Measurements from ENCODE around the gene ZNF217.
"Not testable (repeated sequence)": the region's sequence is repeated elsewhere in the genome, so short reads cannot be mapped to it uniquely, and the experiment has no call there.

The ZNF217 gene

DNA sequence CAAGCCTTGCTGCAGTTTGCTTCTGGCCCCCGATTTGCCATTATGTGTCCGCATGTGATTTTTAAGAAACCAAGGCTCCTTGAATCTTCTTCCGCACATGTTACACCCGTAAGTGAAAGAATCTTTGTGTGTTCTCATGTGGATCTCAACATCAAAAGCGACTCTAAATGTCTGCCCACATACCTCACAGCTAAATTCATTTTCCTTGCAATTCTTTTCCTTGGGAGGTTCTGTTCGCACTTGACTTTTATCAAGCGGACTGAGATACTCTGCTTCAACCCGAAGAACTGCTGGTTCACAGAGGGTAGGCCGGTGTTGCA is 11.4 kb downstream of the ZNF217 start:
- FAIRE-seq, result no peak

DNA sequence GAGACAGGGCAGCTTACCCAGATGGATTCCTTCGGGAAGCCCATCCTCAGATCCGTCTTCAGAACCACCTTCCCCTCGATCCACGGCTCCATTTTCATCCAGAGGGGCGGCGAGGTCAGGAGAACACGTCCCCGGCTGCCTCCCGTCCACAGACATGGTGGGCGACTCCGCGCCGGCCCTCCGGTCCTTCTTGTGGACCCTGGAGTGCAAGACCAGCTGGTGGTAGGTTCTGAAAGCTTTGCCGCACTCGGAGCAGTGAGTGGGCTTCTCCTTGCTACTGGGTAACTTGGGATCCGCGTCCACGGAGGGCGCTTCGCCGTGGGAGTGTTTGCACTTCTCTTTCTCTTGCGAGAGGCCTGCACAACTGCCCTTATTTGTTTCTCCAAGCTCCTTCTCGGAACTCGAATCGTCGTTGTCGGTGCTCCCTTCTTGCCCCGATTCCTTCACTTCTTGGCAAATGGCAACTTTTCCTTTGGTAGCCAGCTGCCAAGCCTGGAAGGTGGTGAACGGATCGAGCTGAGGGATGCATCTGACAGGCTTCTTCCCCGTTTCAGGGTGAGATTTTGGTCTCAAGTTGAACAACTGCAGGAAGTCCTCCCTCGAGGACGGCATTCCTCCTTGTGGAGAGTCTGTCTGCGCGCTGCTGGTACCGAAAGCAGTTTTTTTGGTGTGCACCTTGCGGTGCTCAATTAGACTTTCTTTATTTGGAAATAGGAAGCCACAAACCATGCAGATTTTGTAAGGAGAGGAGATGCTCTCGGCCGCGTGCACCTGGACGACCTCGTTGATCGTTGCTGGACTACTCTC is 12.0 kb downstream of the ZNF217 start:
- FAIRE-seq, result no peak

DNA sequence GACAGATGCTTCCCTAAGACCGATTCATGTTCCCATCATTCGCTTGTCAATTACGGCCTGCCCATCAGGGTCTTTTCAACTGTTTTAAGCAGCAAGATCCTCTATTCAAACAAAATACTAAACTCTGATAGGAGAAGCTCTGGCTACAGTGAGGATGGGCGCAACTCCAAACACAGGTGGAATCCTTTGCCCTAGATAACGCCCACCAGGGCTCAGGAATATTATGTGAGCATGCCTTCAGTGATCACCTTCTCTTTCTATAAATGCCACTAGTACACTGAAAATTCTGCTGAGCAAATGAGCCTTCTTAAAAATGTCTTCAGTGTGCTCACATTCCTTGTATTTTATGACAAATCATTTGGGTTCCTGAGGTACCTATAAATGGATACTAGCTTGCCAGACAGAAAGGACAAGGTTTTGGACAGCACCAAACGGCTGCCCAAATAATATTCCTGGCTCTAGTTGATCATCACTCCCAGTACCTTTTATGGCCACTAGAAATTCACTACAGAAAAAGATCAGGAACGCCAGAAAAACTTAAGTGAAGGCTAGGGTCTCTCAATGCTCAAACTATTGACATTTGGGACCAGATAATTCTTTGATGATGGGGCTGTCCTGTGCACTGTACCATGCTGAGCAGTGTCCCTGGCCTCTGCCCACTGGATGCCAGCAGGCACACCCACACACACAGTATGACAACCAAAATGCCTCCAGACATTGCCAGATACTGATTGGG is 13.1 kb downstream of the ZNF217 start:
- no peak for FAIRE-seq

DNA sequence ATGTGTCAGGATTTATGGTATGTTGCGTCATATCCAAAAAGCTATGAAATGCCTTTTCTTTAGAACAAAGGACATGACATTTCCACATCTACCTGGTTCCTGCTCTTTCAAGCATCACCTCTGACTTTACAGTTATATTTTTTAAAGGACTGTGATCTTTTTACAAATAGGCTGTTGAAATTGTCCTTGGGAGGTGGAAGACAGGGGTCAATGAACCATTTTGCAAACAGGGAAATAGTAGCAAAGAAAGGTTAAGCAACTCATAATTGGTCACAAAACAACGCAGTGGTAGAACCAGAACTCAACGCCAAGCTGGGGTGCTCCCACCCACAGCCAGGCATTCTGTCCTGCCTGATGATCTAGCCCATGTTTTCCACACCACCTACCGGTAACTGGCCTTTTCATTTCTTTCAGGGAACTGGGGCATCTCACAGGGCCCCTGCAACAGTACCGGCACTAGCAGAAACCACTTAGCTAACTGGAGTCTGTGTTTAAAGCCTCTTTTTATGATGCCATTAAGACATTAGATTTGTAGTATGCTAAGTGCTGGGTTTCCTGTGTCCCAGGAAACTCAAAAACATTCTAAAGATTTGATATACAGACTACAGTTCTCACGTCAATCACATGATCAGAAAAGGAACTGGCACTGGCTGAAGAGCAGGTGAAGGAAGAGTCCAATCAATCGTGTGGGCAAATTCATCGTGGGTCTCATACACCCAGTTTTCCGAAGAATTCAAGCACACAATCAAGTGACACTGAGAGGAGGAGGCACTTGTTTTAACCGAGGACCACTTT is 13.9 kb downstream of the ZNF217 start:
- no peak for FAIRE-seq

DNA sequence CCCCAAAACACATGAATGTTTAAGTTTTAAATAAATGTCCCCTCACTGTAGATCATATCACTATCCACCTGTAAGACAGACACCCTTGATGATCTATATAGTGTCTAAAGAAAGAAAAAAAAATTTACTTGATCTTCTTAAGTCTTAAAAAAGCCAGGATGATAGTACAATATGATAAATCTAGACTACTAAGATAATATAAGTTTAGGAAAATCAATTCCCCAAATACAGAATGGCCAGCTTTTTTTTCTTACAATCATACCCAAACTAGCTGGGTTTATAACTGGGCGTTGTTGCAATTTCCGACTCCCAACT is 14.4 kb downstream of the ZNF217 start:
- FAIRE-seq, result no peak

DNA sequence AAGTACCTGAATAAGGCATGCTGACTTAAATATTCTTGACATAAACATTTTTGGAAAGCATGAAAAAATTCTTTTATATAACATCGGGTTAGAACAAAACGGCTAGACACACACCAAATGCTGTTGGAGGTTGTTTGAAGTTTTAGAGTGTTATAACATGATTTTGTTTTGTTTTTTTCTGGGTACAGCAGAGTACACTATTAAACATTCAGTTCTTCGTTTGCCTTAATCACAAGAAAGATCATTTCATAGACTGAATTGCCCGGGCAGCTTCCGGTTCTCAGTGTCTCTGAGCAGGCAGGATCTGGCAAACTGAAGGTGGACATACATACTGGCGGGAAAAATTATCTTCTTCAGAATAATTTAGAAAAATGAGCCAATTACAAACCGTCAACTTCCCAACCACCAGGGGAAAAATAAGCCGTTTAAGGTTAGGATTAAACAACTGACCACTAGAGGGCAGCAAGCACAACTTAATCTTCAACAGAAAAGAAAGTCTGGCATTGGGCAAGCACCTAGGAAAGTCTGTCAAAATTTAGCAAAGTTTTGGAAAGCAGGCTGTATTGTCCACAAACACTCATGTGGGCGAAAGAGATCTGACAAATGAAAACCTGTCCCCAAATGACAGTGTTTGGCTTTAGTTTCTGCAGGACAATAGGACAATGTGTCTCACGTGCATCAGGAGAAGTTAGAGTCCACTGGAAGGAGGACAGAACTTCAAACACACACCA is 15.0 kb downstream of the ZNF217 start:
- peak; percentile 73 for FAIRE-seq

DNA sequence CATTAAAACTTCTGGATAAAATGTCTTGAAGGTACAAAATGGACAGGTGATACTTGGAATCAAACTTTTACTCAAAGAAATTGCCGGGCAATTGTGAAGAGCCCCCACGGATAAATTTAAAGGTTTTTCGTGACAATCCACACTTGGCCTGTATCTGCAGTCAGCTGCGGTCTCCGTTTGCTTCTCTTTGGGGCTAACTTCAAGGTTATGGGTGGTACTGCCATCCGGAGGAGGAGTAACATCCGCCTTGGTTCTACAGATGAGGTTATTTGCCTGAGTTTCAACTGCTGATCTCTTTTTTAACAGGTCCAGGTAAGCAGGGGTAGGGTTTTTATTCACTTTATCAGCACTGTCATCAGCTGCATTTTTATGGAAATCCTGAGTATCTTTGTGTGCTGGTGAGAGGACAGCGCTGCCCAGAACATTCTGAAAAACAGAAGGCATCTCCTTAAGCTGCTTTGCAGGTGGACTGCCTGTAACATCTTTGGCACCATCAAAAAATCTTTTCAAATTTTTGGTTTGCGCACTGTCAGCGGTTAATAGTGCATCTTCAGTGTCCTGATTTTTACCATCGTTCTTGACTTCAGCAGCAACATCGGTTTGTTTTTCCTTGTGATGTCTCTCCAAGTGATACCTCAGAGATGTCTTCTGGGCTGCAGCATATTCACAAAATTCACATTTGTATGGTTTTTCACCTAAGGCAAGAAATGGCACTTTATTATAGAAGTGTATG is 16.9 kb downstream of the ZNF217 start:
- FAIRE-seq, result no peak

DNA sequence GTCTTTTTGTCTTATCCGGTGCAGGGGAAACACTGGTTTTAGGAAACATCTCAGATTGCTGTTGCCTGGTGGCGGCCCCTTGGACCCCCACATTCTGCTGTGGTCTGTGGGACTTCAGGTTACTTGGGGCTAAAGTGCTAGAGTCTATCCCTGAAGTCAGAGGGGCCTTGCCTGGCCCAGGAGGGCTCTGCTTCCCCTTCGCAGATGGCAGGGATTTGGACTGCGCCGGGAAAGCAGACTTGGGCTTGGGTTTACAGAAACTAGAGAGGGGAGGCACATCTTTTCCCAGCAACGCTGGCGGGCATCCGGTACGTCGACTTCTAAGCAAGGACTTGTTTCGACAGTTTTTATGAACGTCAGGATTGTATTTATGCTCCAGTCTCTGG is 17.5 kb downstream of the ZNF217 start:
- FAIRE-seq, result no peak

DNA sequence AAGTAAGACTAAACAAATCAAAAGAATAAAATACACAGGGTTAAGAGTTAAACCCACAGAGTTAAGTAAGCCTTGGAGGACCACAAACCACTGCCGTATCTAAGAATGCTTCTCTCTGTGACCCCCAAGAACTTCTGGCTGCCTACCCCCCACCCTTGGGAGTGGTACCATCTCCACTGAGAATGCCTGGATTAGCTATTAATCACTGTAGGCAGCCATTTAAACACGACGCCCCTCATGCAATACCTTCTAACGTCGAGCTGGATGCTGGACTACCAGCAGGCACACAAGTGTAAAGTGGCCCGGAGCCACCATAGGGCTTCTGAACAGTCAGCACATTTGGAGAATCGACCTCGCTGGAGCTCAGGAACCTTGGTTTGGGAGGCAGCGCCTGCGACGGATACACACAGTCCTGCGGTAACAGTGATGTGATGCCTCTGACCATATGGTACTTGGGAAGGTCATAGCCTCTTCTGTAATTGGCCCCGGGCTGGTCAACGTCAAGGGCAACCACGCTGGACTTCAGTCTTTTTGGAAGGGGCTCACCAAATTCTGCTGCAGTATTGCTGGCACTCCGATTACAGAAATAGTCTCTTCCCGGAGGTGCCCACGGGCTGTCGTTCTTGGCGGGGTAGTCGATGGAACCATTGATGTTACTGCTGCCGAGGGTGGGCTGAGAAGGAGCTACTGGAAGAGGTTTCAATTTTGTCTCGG is 18.0 kb downstream of the ZNF217 start:
- FAIRE-seq, result no peak

DNA sequence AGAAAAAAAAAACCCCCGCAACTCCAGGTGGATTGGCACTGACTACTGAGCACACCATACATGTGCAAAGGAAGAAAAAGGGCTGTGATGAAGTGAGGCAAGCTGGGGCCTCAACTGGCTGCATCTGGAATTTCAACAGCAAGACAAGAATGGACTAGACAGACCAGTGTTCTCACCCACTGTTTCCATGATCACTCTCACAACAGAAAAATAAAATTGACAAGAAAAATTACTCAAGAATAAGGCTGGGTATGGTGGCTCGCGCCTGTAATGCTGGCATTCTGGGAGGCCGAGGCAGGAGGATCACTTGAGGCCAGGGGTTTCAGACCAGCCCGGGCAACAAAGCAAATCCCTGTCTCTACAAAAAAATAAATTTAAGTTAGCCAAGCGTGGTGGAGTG is 18.8 kb downstream of the ZNF217 start:
- no peak for FAIRE-seq

DNA sequence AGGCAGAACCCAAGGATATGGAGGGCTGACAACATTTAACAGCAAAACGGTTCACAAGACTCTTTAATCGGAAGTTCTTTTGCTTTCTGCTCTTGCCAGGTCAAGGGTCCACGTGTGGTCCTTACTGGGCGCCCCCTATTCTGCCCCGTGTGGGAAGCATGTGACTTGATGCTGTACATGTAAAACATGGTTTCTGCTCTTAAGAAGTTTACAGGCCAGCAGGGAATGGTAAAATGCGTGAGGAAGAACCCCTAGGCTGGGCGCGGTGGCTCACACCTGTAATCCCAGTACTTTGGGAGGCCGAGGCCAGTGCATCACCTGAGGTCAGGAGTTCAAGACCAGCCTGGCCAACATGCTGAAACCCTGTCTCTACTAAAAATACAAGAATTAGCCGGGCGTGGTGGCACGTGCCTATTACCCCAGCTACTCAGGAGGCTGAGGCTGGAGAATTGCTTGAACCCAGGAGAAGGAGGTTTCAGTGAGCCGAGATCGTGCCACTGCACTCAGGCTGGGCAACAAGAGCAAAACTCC is 19.3 kb downstream of the ZNF217 start:
- FAIRE-seq, result no peak

DNA sequence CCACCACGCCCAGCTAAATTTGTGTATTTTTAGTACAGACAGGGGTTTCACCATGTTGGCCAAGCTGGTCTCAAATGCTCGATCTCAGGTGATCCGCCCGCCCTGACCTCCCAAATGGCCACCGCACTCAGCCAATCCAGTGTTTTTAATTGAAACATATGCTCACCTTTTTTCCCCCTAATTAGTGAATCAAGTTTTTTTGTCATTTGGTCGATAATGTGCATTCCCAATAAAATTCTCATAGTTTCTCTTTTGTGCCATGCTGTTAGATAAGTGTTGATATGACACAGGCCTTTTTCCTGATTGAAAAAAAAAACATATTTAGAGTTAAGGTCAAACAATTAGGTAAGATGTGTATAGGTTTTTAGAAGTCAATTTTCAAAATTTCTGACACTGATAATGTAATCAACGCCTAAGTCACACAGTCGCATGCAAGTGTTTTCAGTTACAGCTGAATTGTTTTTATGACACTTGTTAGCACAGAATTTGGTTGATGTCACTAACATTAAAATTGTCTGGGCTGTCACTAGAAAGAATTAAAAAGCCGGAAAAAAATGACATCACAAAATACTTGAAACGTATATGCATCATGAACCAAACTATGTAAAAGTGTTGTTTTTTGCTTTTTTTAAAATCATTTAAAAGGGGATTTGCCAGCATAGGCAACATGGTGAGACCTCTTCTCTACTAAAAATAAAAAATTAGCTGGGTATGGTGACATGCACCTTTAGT is 21.9 kb downstream of the ZNF217 start:
- no peak for FAIRE-seq

DNA sequence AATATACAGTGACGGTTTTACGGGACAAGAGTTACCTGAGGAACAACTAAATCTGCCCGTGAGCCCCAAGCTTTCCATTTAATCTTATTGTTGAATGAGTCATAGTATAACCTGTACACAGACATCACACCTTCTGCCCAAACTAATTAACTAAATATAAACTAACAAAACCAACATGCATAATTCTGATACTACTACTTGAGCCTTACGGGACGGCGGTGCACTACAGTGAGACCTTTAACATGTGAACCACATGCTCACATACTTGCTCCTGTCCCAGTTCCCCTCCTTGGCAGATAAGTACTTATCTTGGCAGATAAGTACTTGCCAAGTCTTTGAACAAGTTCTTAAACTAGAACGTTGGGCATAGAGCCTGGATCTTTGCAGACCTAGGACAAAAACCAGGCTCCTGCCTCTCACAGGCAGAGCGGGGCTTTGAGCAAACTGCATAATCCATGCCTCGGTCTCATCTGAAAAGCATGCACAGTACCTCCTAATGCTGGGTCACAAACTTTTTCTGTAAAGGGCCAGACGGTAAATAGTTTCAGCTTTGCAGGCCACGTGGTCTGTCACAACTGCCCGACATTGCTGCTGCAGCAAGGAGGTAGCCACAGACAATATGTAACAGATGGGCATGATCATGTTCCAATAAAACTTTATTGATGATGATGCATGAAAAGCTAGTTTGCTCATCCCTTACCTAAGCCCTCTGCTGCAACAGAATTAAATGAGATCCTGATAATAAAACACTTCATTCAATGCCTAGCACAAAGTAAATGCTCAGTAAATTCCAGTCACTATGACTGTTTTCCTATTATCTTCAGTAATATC is 23.0 kb downstream of the ZNF217 start:
- no peak for FAIRE-seq

DNA sequence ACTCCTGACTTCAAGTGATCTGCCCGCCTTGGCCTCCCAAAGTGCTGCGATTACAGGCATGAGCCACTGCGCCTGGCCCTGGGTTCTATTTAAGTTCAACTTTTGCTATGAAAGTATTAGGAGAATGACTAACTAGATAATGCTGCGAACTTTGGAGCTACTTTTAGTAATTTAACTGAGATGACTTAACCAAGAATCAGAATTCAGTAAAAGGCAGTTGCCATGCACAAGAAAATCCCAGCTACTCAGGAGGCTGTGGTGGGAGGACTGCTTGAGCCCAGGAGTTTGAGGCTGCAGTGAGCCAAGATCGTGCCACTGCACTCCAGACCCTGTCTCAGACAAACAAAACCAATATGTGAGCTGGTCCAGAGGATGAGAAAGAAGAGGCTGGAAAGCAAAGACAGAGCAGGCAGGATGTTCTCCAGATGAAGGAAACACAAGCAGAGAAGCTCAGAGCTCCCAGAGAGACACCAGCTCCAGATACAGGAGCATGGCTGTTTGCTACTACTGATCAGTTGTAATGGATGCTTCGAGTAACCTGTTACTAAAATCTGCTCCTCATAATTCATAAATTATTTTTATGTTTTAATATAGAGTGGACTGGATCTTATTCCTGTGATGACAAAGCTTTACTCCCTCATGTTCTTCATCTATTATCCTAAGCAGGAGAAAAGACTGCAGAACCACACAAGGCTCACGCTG is 23.9 kb downstream of the ZNF217 start:
- FAIRE-seq, result no peak

DNA sequence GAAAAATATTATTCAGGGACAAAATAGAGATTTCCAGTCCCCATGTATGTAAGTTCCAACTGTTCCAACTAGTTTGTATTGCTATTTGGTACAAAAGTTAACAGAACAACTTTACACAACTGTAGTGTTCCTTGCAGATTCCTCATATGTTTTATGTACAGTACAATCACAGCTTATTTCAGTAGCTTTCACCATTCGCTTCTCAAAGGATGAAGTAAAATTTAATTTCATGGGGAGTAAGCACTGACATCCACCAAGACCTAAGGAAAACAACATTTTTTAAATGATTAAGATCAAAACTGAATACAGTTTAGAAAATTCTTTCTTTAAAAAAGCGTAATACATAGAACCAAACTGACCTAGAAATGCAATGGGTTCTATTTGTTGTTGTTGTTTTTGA is 24.6 kb downstream of the ZNF217 start:
- no peak for FAIRE-seq

DNA sequence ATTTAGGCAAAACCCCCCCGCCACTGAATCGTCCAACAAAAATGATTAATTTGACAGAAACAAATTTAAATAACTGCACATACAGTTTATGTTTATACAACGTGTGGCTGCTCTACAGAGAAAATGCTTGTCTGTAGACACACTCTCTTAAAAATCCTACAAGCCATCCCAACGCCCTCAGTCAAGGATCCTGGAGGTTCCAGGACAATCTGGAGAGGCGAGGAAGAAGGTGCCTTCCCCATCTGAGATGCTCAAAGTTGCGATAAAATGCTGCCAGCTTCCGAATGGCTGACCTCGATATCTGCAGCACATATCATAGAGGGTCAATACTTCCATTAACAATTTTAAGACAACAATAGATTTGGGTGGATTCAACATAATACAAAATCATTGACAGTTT is 25.3 kb downstream of the ZNF217 start:
- no peak for FAIRE-seq

DNA sequence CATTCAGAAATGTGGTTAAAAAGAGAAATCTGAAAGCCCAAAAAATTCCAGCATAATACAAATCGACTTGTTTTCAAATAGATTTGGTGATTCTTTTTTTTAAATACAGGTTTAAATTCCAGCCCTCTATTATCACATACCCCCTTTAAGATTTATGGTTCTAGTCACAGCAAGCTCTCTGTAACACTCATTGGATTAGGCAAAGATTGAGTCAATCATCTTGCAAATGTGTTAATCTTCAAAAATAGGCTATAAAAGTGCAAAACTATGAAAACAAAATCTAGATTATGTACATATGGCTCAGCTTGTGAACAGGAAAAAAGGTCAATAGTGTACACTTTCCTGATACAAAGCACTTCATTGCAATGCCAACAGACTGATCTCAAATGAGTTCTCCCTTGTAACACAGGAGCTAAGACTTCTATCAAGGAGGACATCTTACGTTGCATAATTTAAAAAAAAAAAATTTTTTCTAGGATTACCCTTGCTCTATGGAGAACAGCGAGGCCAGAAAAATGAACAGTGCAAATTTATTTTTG is 26.2 kb downstream of the ZNF217 start:
- no peak for FAIRE-seq

DNA sequence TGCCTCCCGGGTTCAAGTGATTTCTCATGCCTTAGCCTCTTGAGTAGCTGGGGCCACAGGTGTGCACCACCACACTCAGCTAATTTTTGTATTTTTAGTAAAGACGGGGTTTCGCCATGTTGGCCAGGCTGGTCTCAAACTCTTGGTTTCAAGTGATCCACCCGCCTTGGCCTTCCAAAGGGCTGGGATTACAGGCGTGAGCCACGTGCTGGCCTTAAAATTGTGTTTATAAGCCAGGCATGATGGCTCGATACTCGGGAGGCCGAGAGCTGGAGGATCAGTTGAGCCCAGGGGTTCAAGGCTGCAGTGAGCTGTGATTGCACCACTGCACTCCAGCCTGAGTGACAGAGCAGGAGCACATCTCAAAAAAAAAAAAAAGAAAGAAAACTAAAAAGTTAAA is 27.0 kb downstream of the ZNF217 start:
- not testable (repeated sequence) for FAIRE-seq

DNA sequence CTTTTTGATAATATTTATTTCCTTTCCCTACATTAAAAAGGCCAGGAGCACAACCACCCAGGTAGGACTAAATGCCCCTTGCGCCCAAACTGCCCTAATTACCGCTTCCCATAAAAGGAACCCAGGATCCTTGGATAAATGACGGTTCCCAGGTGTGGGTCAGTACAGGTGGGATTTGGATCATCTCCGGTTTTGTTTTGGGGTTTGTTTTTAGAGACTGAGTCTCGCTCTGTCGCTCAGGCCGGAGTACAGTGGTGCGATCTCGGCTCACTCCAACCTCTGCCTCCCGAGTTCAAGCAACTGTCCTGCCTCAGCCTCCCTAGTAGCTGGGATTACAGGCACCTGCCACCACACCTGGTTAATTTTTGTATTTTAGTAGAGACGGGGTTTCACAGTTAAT is 28.4 kb downstream of the ZNF217 start:
- FAIRE-seq, result no peak
